A549 treated with AZD9567 at 1 μM for 4 hours (cell line): ENCODE measurements around the gene LRRC63. TPM values are rescaled to one million over a fixed set of nuclear protein-coding genes. Genes with fewer than 3 reads are reported as not detected.

ENCODE experiments used
- total RNA-seq: library from RNA; stranded (reverse); fragments of 200-300 nt; extraction: Qiagen RNA extraction; gene quantifications from 5 replicates; pipeline ENCODE4 v1.2.3, GENCODE V29; 2022; ENCODE audit not compliant: insufficient read depth

Gene LRRC63, protein sequence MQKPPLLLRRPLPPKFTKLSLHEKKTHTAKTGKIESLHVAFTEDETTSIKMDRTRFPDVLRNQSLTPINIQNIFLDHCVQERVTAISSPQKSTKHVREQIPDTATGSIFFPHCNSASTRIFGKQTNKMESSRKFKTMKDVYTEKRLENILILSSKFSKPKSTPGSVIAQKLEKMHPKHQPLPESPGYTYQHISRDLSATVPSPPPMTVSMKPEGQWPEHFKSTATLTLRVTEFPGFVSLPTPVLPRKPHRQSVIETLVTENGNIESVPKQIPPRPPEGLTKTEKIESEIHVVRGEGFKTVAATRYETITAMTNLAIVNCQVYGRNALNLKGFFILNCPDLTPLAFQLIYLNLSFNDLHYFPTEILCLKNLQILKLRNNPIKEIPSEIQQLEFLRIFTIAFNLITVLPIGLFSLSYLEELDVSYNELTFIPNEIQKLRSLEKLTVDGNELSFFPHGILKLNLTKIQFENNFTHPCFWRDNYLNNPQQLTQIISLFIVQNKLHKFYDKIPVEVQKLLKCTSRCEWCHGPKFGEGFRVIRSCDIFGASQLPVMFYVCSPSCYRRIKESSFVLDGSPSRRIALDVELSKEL
- not detected in 5 replicates for total RNA-seq

DNA sequence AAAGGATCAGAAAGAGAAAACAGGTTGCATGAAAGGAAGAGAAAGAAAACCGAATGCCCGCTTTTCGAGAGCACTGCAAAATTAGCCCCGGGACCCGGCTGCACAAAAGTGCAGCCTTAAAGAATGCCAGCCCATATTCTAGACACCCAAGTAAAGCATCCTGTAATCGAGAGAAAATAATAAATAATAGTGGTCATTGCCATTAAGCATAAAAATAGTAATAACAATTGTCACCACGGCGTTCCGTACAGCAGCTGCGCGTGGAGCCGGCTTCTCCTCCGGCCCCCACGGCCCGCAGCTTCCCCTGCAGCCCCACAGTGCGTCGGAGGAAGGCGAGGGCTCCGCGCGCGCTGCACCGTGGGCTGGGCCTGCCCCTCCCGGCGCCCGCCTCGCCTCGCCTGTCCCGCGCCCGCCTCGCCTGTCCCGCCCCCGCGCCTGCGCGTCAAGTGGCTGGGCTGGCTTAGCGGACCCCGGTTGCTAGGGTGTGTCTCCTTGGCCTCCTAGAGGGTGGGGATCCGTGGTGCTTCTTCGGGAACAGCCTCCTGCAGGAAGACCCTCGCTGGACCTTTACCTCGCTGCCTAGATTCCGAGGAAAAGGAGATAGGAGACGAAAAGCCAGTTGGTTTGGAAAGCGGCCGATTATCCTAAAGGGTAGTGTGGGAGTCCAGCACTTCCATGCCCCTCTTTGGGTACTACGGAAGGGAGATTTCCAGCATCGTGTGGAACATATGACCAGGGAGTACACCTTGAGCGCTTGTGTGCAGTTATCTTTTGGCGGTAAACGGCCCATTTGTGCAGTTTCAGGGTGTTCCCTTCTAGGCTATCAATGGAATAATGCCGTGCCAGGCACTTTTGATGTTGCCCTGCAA, at the start of gene LRRC63:
TSS of gene LRRC63 (plus strand) at position 446 of the 869 bp plus-strand sequence. CDS start 1,107 bp downstream, outside the sequence.

DNA sequence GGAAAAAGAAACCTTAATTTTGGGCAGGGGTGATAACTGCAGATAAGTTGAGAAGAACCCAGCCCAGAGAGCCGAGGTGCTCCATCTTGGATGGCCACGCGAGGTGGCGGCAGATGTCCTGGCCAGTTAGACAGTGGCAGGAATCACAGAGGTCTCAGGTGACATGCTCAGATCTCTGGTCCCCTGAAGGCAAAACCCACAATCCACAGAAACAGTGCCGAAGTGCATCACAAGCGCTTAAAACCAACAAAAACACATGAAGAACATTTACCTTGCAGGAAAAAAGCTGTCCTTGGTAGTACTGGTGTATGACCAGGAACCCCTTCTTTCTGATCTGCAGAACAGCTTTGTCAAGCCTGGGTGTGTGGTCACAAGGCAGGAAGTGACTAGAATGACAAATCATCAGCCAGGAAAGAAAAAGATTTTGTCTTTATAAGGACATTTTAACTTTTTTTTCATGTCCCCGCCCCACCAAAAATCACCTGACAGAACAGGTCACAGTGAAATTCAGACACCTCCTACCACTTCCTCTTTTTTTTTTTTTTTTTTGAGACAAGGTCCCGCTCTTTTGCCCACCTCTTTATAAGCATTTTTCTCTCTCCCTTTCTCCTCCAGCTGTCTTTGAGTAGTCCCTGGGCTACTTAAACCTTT, 29.8 kb upstream of the LRRC63 start, which contains the start of gene LCP1:
TSS of gene LCP1 (minus strand) at position 338 of the 651 bp plus-strand sequence. CDS start 22,515 bp downstream, outside the sequence.

Other genes with a start within 250 kb of the LRRC63 start
- 12.5 to 15.5 TPM (median 14.4 TPM) in 5 replicates for gene ZC3H13, start 159.2 kb upstream of the LRRC63 start, total RNA-seq
- not detected in 5 replicates for gene CPB2, start 106.9 kb upstream of the LRRC63 start, total RNA-seq
- 0.10 to 0.28 TPM (median 0.17 TPM) in 4 of 5 replicates, not detected in the other for gene LCP1, start 29.8 kb upstream of the LRRC63 start, total RNA-seq
- 0.06 to 0.29 TPM (median 0.10 TPM) in 4 of 5 replicates, not detected in the other for gene RUBCNL, start 175.3 kb downstream of the LRRC63 start, total RNA-seq